SJSA1 (cell line): ENCODE measurements around the gene LHX3. TPM values are rescaled to one million over a fixed set of nuclear protein-coding genes. Genes with fewer than 3 reads are reported as not detected.
"Not testable (repeated sequence)": the region's sequence is repeated elsewhere in the genome, so short reads cannot be mapped to it uniquely, and the experiment has no call there.

Experiments used
- DNase-seq, 2 experiments: peaks; one replicate each; pipeline ENCODE4 v3.0.0-alpha.2; 2015 to 2020; ENCODE audit warnings: low spot score in 2 of 2, low read depth in 1 of 2
- H3K27ac ChIP-seq: fragments of 250-450 bp; sonication (Bioruptor Pico); 2 replicates; pipeline ENCODE4 v1.5.1; 2020; ENCODE audit warnings: mild to moderate bottlenecking, moderate library complexity
- H3K27me3 ChIP-seq: fragments of 250-450 bp; sonication (Bioruptor Pico); replicated peaks from 2 replicates; pipeline ENCODE4 v1.5.1; 2020; ENCODE audit warnings: mild to moderate bottlenecking, moderate library complexity
- H3K36me3 ChIP-seq: fragments of 250-450 bp; sonication (Bioruptor Pico); 2 replicates; pipeline ENCODE4 v1.5.1; 2020; ENCODE audit warnings: mild to moderate bottlenecking
- H3K4me1 ChIP-seq: fragments of 250-450 bp; sonication (Bioruptor Pico); replicated peaks from 2 replicates; pipeline ENCODE4 v1.6.1; 2021; ENCODE audit warnings: mild to moderate bottlenecking
- H3K4me3 ChIP-seq: fragments of 250-450 bp; sonication (Bioruptor Pico); 2 replicates; pipeline ENCODE4 v1.5.1; 2020; ENCODE audit warnings: mild to moderate bottlenecking
- H3K9me3 ChIP-seq: fragments of 250-450 bp; sonication (Bioruptor Pico); replicated peaks from 2 replicates; pipeline ENCODE4 v1.5.1; 2020; ENCODE audit warnings: mild to moderate bottlenecking
- total RNA-seq: library from RNA; depleted of rRNA; stranded (reverse); fragments of >200 nt; shearing (Covaris generic); gene quantifications from 2 replicates; pipeline ENCODE4 v1.2.3, GENCODE V29; 2014

Gene LHX3
- total RNA-seq, 1 experiment from 2014 or later: not detected

DNA sequence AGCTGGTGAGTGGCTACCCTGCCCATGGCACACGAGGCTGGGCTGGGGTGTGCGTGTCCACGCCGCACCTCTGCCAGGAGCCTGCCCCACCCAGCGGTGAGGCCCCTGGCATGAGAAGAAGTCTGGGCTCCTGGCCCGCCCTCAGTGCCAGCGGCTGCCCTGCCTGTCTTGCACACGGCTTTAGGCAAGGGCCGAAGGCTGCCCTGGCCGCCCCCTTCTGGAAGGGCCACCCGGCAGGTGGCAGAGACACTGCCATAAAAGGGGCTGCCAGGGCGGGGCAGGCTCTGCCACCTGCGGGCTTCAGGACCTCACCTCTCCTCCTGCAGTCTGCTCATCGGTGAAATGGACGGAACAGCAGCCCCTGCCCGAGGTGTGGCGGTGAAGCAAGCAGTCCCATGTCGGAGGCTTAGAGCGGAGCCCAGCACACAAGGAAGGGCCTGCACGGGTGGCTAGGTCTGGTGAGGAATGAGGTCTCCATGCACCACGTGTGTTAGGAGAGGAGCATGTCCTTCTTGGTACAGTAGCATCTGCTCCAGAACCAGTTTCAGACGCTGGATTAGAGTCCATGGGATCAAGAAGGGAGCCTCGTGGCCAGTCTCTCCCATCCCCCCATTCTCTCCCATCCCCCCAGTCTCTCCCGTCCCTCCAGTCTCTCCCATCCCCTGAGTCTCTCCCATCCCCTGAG is 51.4 kb downstream of the LHX3 start:
- Histone ChIP-seq H3K4me3 (no peak overlapping the region), H3K27ac (no peak overlapping the region), H3K9me3 (no peaks in the 10 kb centered on the region), H3K27me3 (peaks cover 31% of the 10 kb centered on the region), H3K4me1 (no peaks in the 10 kb centered on the region), H3K36me3 (no peaks in the 10 kb centered on the region)
- DNase-seq: no peak

DNA sequence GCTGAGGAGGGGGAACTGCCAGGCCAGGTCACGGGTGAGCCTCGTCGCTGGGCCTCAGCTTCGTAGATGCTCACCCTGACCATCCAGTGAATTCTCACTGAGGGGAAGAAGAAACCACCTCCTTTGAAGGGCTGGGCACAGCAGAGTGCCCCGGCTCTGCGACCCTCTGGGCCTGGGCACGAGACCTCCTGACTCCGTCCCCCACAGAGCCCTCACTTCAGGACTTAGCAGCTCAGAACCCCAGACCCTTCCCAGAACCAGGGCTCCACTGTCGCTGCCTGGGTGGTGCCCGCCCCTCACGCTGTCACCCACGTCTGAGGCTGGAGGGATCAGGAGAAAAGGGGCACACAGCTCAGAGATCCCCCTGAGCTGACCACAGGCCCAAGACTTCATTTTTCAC is 52.0 kb downstream of the LHX3 start:
- H3K27me3 ChIP-seq: peaks cover 35% of the 10 kb centered on the region
- H3K4me3 ChIP-seq: no peak overlapping the region
- no peak for DNase-seq
- H3K36me3 ChIP-seq: no peaks in the 10 kb centered on the region
- no peaks in the 10 kb centered on the region for H3K4me1 ChIP-seq
- no peaks in the 10 kb centered on the region for H3K9me3 ChIP-seq
- H3K27ac ChIP-seq: no peak overlapping the region

DNA sequence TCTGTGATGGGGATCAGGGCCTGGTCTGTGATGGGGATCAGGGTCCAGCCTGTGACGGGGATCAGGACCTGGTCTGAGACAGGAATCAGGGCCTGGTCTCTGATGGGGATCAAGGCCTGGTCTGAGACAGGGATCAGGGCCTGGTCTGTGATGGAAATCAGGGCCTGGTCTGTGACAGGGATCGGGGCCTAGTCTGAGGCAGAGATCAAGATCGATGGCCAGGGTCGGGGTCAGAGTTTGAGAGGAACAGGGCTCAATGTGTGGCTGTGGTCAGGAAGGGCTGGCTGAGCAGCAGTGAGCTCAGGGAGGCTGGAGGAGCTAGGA is 52.4 kb downstream of the LHX3 start:
- DNase-seq: no peak
- peaks cover 35% of the 10 kb centered on the region for H3K27me3 ChIP-seq
- no peak overlapping the region for H3K27ac ChIP-seq
- H3K9me3 ChIP-seq: no peaks in the 10 kb centered on the region
- no peaks in the 10 kb centered on the region for H3K36me3 ChIP-seq
- H3K4me1 ChIP-seq: no peaks in the 10 kb centered on the region
- no peak overlapping the region for H3K4me3 ChIP-seq

DNA sequence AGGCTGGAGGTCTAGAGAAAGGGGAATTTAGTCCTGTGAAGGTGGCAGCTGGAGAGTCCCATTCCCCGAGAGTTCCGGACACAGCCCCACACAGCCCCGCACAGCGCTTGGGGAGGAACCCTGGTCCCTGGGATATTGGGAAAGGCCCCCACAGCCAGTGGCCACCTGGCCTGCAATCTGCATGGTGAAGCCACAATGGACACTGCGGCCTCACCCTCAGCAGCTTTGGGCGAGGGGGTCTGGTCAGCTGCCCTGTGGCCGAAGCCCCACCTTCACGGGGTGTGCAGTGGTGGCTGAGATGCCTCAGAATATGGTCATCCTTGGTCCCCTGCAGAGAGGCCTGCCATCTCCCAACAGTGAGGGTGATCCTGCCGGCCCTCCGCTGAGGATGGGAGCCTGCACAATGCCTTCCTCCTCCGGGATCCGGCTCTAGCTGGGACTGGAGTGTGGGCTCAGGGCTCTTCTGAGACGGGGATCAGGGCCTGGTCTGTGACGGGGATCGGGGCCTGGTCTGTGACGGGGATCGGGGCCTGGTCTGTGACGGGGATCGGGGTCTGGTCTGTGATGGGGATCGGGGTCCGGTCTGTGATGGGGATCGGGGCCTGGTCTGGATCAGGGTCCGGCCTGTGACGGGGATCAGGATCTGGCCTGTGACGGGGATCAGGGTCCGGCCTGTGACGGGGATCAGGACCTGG is 52.9 kb downstream of the LHX3 start:
- Histone ChIP-seq H3K27me3 (peaks cover 35% of the 10 kb centered on the region), H3K27ac (no peak overlapping the region), H3K36me3 (no peaks in the 10 kb centered on the region), H3K4me3 (no peak overlapping the region), H3K4me1 (no peaks in the 10 kb centered on the region), H3K9me3 (no peaks in the 10 kb centered on the region)
- no peak for DNase-seq

DNA sequence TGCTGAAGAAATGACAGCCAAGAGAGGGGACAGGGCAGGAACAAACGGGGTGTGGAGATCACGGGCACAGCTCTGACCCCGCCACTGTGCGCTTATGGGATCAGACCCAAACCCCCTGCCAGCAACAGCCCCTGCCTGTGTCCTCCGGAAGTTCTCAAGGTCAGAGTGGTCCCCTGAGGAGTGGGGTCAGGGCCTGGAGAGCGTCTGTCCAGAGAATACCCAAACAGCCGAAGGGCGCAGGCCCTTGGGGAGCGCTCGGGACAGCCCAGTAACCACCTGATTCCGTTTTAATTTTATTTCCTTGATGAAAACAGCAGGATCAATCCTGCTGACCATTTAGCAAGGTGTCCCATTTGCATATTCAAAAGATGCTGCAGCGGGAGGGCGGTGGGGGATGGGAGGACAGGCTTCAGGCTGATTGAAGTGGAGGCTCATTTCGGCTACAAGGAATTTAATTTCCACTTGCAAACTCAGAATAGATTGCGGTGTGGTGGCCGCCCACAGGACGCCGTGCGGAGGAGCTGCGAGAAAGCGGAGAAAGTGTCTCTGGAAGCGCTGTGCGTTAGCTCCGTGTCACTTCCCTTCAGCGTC is 53.6 kb downstream of the LHX3 start:
- no peak overlapping the region for H3K4me3 ChIP-seq
- peaks cover 34% of the 10 kb centered on the region for H3K27me3 ChIP-seq
- no peak overlapping the region for H3K27ac ChIP-seq
- H3K4me1 ChIP-seq: no peaks in the 10 kb centered on the region
- H3K9me3 ChIP-seq: no peaks in the 10 kb centered on the region
- no peaks in the 10 kb centered on the region for H3K36me3 ChIP-seq
- no peak for DNase-seq

DNA sequence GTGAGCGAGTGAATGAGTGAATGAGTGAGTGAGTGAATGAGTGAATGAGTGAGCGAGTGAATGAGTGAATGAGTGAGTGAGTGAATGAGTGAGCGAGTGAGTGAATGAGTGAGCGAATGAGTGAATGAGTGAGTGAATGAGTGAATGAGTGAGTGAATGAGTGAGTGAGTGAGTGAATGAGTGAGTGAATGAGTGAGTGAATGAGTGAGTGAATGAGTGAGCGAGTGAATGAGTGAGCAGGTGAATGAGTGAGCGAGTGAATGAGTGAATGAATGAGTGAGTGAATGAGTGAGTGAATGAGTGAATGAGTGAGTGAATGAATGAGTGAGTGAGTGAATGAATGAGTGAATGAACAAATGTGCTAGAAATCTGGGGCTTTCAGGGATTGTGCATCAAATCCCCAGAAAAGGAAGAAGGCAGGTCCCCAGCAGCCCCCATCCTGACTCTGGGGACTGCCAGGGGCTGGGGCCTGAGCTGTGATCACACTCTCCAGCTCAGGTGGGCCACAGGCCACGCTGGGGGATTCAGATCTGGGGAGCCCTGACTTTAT is 54.2 kb downstream of the LHX3 start:
- not testable (repeated sequence) for DNase-seq, H3K27ac ChIP-seq, H3K9me3 ChIP-seq, H3K4me1 ChIP-seq, H3K4me3 ChIP-seq, H3K36me3 ChIP-seq
- H3K27me3 ChIP-seq: peaks cover 31% of the 10 kb centered on the region

DNA sequence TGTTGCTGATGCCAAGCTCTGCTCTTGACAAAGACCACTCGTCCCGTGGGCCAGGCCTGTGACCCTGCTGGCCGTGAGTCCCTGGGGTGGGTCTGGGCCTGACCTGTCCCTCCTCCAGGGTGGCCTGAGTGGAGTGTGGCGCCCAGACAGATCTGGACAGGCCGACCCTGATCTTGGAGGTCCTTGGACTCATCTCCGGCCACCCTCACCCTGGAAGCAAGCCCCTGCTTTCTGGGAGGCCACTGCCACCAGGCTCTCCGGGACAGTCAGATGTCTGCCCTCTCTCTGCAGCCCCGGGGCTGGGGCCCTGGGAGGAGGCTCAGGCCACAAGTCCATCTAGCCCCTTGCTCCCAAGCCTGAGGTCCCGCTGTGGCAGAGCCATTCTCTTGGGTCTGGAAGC is 55.1 kb downstream of the LHX3 start:
- no peaks in the 10 kb centered on the region for H3K4me1 ChIP-seq
- H3K9me3 ChIP-seq: no peaks in the 10 kb centered on the region
- peaks cover 28% of the 10 kb centered on the region for H3K27me3 ChIP-seq
- DNase-seq: no peak
- H3K36me3 ChIP-seq: no peaks in the 10 kb centered on the region
- H3K4me3 ChIP-seq: no peak overlapping the region
- no peak overlapping the region for H3K27ac ChIP-seq

DNA sequence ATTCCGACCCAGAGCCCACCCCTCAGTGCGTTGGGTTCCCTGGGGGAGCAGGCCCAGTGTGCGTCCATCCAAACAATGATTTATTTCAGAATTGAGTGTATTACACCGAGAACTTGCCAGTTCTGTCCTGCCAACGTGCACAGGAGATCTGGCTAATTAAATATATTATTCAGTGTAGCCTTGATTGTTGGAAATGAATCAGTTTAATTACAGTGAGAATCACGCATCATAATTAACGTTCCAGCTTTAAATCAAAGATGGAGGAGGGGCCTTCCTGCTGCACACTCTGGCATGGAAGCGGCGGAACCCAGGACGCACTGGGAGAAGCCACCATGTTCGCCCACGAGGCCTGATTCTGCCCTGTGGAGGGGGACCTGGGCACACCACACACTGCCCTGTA is 55.6 kb downstream of the LHX3 start:
- peaks cover 26% of the 10 kb centered on the region for H3K27me3 ChIP-seq
- H3K36me3 ChIP-seq: no peaks in the 10 kb centered on the region
- no peaks in the 10 kb centered on the region for H3K9me3 ChIP-seq
- H3K27ac ChIP-seq: no peak overlapping the region
- no peak for DNase-seq
- no peak overlapping the region for H3K4me3 ChIP-seq
- H3K4me1 ChIP-seq: no peaks in the 10 kb centered on the region

DNA sequence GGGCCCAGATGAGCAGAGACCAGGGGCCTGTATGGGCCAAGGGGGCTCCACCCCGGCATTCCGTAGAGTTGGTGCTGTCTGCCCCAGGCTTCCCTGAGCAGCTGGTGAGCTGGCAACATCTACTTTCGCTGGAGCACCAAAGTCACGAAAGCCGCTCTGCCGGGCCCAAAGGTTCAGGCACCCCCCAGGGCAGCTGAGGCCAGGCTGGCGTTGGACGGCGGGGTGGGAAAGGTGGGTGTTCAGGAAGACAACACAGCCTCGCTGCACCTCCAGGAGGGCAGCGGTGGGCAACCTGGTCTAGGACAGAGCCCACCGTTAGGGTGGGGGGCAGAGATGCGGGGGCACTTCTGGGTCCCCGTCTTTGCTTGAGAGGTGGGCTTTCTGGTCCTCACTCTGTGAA is 56.2 kb downstream of the LHX3 start:
- no peaks in the 10 kb centered on the region for H3K36me3 ChIP-seq
- no peak for DNase-seq
- no peak overlapping the region for H3K27ac ChIP-seq
- no peaks in the 10 kb centered on the region for H3K4me1 ChIP-seq
- H3K27me3 ChIP-seq: peaks cover 27% of the 10 kb centered on the region
- H3K4me3 ChIP-seq: no peak overlapping the region
- no peaks in the 10 kb centered on the region for H3K9me3 ChIP-seq

DNA sequence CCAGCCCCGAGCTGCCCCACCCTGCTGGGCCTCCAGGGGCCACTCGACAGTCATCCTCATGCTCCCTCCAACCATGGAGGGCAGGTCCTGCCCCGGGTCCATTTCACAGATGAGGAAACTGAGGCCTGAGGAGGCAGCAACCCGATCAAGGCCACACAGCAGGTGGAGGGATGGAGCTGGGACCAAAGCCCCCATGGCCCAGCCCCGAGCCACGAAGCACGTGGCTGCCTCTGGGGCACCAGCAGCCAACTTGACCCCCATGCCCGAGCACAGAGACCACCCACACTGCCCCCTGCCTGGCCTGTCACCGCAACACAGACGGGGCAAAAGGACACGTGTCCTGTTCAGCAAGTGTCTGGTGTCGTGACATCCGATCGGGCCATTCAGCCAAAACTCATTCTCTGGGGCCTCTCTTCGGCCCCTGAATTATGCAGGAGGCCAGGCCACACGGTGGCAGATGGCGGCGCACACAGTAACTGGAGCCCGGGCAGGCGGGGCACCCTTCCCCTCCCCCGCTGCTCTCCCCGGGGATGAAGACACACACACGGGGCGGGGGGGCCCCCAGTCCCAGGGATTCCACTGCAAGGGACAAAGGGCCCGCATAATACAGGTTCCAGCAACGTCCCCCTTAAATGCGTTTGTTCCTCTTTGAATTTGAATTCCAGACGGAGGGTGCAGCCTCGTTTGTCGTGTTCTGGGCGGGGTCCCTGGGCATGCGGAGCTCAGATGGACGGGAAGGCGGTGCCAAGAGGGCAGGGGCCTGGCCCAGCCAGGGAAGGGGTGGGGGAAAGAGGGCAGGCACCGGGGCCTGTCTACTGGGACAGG is 56.8 kb downstream of the LHX3 start:
- Histone ChIP-seq H3K4me3 (no peak overlapping the region), H3K36me3 (no peaks in the 10 kb centered on the region), H3K9me3 (no peaks in the 10 kb centered on the region), H3K27ac (no peak overlapping the region), H3K4me1 (no peaks in the 10 kb centered on the region), H3K27me3 (peaks cover 31% of the 10 kb centered on the region)
- DNase-seq: no peak

DNA sequence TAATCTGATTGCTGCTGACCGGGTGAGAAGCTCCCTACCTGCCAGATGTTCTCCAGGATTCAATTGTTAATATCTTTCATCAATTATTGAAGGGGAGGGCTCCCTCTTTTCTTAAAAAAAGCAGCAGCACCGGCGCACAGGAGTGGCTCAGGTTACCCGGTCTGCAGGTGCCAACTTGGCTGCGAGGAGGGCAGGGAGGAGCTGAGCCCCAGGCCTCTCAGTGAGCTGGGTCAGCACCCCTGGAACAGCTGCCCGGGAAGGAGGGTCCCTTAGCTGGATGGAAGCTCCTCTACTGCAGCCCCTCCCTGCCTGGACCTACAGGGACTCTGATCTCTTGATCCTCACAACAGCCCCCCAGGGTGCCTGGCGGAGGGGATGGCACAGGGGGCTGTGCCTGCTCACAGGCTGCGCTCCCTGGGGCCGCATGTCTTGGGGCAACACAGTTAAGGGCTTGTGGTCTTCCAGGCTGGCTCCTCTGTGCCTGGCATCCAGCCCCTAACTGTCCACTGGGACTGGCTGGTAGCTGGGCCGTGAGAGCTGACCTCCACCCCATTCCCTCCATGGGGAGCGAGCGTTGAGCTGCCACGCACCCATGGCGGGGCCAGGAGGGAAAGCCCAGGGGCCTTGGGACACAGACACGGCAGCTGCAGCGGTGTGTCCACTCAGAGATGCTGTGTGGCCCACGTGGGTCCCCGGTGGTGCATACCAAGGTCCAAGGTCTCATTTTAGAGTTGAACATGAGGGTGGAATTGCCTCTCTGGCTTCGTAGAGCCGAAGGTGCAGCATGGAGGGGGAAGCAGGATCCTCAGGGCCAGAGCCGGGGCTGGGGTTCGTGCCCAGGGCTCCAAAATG is 57.7 kb downstream of the LHX3 start:
- DNase-seq: no peak
- Histone ChIP-seq H3K27me3 (peaks cover 31% of the 10 kb centered on the region), H3K4me1 (no peaks in the 10 kb centered on the region), H3K4me3 (no peak overlapping the region), H3K9me3 (no peaks in the 10 kb centered on the region), H3K36me3 (no peaks in the 10 kb centered on the region), H3K27ac (no peak overlapping the region)
